Endothelial cell of umbilical vein (primary cell): ENCODE data around the gene TMEM223.
"Not testable (repeated sequence)": the region's sequence is repeated elsewhere in the genome, so short reads cannot be mapped to it uniquely, and the experiment has no call there.

Source experiments
- CTCF ChIP-seq, 2 donors: IDR thresholded peaks; 1 replicate in 1 of 2; 2 replicates in 1 of 2; pipeline ENCODE4 v1.5.1; 2011; ENCODE audit warnings: low read length in 2 of 2, mild to moderate bottlenecking in 2 of 2, moderate library complexity in 2 of 2, control low read depth in 1 of 2, inconsistent platforms in 1 of 2, low read depth in 1 of 2; ENCODE audit not compliant: insufficient read depth in 1 of 2; ENCODE audit errors: extremely low read depth in 1 of 2
- EZH2 ChIP-seq: IDR thresholded peaks from 2 replicates; pipeline ENCODE4 v1.6.1; 2012; ENCODE audit warnings: borderline replicate concordance, low read depth, mild to moderate bottlenecking, moderate library complexity, low read length, inconsistent platforms; ENCODE audit not compliant: severe bottlenecking
- GATA2 ChIP-seq: IDR thresholded peaks from 2 replicates; pipeline ENCODE4 v1.7.0; 2011; ENCODE audit warnings: low read depth, mild to moderate bottlenecking, moderate library complexity, mixed read lengths, low read length; ENCODE audit not compliant: insufficient read length, insufficient read depth
- JUN ChIP-seq: IDR thresholded peaks from 2 replicates; pipeline ENCODE4 v1.6.1; 2011; ENCODE audit warnings: borderline replicate concordance, low read depth; ENCODE audit not compliant: insufficient read length, insufficient read depth
- POLR2A ChIP-seq: IDR thresholded peaks from 2 replicates; pipeline ENCODE4 v1.6.1; 2012; ENCODE audit warnings: low read depth, mild to moderate bottlenecking, control low read depth, low read length
- POLR2AphosphoS5 ChIP-seq: IDR thresholded peaks from 2 replicates; pipeline ENCODE4 v1.6.1; 2012; ENCODE audit warnings: low read depth, mild to moderate bottlenecking, control low read depth, low read length, moderate library complexity; ENCODE audit not compliant: insufficient read depth
- TF ChIP-seq, protein P1 (sequence below): IDR thresholded peaks from 2 replicates; pipeline ENCODE4 v1.6.1; 2011; ENCODE audit not compliant: insufficient read depth, insufficient read length

GRCh38 chr11:62760867-62761227 is 31.0 kb downstream of the TMEM223 start:
- not testable (repeated sequence) for TF ChIP-seq CTCF (IDR thresholded peaks at IDR 0.05; ENCODE audit: extremely low read depth in 1 of 2, insufficient read depth in 1 of 2, low read depth in 1 of 2, low read length in 2 of 2); EZH2; POLR2A; POLR2AphosphoS5; JUN; GATA2
- TF ChIP-seq, protein P1, sequence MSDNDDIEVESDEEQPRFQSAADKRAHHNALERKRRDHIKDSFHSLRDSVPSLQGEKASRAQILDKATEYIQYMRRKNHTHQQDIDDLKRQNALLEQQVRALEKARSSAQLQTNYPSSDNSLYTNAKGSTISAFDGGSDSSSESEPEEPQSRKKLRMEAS: not testable (repeated sequence)
